Frontal cortex (tissue), 4 donors: ENCODE results near the gene MAN1B1. TPM values are rescaled to one million over a fixed set of nuclear protein-coding genes. Genes with fewer than 3 reads are reported as not detected.

Experiments used
- DNase-seq, 2 donors: peaks; one replicate each; pipeline ENCODE4 v3.0.0; 2012; ENCODE audit warnings: low spot score in 2 of 2
- FAIRE-seq: peaks from 2 replicates; lab custom pipeline; 2012; peaks lifted over from hg19 to GRCh38; lab: Jason Lieb, UNC
- total RNA-seq: library from RNA; depleted of rRNA; stranded (reverse); fragments of >200 nt; gene quantifications from one replicate; pipeline ENCODE4 v1.2.3, GENCODE V29; 2014
- donor health status: control.
- donor health status: control.
- donor health status: control.

MAN1B1 gene
- total RNA-seq, 1 donor from 2014 or later: 42.0 TPM

- DNase-seq: no peak
- FAIRE-seq: no peak
Measured at GRCh38 chr9:137080260-137081122, 6.3 kb upstream of the MAN1B1 start.

DNA sequence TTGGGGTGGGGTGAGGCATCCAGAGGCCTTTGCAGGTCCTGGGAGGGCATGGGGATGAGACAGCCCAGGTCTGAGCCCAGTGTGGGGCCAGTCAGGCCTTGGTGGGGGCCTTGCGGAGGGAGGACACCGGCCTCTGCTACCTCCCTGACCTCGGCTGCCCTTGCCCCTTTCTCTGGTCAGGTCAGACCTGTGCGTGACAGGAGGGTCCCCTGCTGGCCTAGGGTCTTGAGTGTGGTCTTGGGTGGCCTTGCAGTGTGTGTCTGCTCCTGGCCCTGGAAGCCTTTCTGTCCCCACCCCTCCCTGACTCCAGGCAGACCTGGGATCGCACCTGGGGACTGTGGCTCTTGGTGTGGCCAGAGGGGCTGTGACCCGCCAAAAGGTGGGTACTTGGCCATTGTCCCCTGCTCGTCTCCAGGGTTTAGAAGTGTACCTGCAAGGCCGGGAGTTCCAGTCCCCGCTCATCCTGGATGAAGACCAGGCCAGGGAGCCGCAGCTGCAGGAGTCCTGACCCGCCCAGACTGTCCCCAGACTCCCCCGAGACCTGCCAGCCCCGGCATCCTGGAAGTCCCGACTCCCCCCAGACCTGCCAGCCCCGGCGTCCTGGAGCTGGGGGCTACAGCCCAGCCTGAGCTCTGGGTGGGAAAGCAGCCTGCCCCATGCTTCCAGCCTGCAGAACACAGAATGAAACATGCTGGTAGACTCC lies 4.4 kb upstream of the MAN1B1 start:
- FAIRE-seq (no peak), DNase-seq (no peak)

GRCh38 chr9:137082925-137083290 lies 3.9 kb upstream of the MAN1B1 start:
- DNase-seq (no peak), FAIRE-seq (no peak)

DNA sequence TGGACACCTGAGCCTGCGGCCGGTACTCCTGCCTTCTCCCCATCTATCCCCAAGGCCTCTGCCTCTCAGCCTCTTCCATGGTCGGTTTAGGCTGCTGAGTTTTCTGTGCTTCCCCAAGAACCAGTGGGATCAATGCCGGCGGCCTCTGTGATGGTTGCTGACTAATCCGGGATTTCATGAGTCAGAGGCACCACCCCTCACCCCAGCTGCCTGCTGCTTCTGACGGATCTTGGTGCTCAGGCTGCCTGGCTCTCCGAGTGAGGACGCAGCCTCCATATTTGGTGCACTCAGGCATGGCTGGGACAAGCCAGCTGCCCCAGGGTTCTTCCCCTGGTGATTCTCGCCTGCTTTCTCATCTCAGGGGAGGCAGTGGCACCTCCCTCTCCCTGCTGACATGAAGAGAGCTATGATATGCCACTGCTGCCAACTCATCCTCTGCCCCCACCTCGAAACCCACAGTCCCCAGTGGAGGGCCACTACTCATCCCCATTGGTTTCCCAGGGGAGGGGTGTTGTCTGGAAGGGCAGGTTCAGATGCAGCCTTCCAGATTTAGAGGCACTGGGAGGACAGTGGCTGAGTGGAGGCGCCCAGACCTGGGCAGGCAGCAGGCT lies 3.3 kb upstream of the MAN1B1 start:
- DNase-seq: no peak
- no peak for FAIRE-seq

- no peak for DNase-seq
Measured at GRCh38 chr9:137084526-137084925, 2.3 kb upstream of the MAN1B1 start.

GRCh38 chr9:137085920-137086530 lies 760 bp upstream of the MAN1B1 start:
- no peak for FAIRE-seq

More at GRCh38 chr9:137084526-137084925, 2.3 kb upstream of the MAN1B1 start:
- FAIRE-seq: no peak

GRCh38 chr9:137087409-137087925 lies 682 bp downstream of the MAN1B1 start:
- FAIRE-seq (no peak), DNase-seq (no peak)

More at GRCh38 chr9:137085920-137086530, 760 bp upstream of the MAN1B1 start:
- no peak for DNase-seq

- DNase-seq: no peak
- no peak for FAIRE-seq
Measured at GRCh38 chr9:137088121-137088520, 1.3 kb downstream of the MAN1B1 start.

DNA sequence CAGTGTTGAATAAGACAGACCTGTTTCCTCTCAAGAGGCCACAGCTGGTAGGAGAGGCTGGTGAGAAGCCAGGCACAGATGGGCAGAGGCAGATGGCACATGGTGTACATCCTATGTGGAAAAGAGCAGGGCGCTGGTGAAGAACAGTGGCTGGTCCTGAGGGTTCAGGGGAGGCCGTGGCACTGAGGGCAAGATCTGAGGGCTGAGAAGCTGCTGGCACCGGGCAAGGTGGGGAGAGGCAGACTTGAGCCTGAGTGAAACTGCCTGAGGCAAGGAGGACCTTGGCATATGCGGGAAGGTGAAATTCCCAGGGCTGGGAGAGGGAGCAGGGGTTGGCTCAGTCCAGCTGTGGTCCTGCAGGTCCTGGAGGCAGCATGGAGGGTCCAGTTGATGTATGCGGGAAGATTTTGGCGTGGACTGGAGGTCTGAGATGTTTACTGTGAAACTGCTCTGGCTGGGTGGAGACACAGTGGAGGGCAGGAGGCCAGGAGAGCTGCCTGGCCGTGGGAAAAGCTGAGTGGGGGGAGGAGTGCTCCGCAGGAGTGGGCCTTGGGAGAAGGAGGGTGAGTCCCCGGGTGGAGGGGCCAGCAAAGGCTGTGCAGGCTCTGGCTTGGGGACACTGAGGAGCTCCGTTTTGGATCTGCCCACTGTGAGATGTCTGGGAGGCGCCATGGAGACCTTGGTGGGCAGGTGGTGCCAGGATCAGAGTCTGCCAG lies 2.6 kb downstream of the MAN1B1 start:
- FAIRE-seq: no peak
- DNase-seq: no peak

DNA sequence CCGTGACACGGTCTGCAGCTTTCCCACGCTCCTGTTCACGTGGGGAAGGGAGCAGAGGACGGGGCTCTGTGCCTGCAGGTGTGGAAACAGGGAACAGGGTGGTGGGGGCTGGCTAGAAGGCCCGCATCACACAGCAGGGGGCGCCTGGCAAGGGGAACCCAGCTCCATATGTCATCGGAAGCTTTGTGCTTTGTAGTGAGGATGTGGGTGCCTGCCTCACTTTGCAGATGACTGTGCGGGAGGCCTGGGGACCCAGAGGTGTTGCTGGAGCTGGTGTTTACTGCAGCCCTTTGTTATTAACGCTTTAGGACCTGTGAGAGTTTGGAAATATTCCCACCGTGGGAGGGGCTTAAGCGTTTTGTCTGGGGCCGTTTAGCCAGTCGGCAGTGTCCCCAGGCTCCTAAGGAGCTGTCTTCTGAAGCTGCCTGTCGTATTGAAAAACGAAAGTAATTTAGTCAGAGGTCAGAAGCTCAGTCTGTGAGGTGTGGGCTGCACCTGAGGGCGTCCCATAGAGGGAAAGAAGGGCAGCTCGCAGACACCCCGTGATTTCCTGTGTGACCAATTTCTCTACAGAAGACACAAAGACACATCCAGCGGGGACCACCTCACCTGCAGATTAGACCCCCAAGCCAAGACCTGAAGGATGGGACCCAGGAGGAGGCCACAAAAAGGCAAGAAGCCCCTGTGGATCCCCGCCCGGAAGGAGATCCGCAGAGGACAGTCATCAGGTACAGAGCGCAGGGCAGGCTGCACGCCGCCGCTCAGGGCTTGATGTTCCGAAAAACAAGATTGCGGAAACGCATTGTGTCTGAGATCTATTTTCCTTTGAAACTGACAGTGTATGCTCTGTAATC lies 9.1 kb downstream of the MAN1B1 start:
- no peak for FAIRE-seq

DNA sequence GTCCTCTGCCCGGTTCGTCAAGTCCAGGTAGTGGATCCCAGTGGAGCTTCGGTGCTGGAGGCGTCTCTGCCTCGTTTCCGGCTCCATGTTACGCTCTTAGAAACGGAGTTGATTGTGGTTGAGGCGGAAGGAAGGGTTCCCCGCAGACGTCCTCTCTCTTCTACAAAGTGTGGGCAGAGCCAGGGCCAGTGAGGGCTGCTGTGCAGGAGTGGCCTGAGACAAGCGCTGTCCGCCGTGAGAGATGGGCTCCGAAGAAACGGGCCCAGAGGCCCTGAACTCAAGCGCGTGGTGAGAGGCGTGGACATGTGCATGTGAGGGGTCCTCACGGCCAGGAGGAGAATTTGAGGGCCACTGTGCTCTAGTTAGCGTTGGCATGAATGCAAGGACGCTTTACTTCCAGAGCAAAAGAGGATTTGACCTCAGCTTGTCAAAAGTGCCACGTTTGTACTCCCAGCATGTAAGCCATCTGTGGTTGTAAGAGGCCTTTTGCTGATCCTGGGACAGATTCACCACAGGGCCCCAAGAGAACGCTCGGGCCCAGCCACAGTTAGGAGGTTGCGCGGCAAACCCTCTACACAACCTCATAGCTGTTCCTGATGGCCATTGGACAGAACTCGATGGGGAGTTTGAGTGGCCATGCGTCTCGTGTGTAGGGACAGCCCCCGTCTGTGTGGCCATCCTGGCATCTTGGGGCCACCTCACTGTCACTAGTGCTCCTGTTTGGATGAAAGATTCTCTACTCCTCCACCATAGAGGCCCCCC lies 10.2 kb downstream of the MAN1B1 start:
- FAIRE-seq: no peak
- no peak for DNase-seq

More for the DNA sequence above, 9.1 kb downstream of the MAN1B1 start:
- no peak for DNase-seq

- FAIRE-seq (no peak), DNase-seq (no peak)
Measured at GRCh38 chr9:137097761-137098462, 11.1 kb downstream of the MAN1B1 start.

- FAIRE-seq: no peak
- DNase-seq: no peak
Measured at GRCh38 chr9:137099231-137099630, 12.4 kb downstream of the MAN1B1 start.

GRCh38 chr9:137103206-137103999 lies 16.6 kb downstream of the MAN1B1 start:
- DNase-seq: no peak
- FAIRE-seq: no peak

GRCh38 chr9:137105814-137106661 lies 19.3 kb downstream of the MAN1B1 start:
- FAIRE-seq (no peak), DNase-seq (no peak)
